GM12872 (cell line): ENCODE measurements around the gene PDE11A.

Source experiments
- TF ChIP-seq, protein P1 (sequence below): IDR thresholded peaks from 3 replicates; pipeline ENCODE4 v1.5.1; 2011; ENCODE audit warnings: low read depth, mild to moderate bottlenecking, low read length, moderate library complexity; ENCODE audit not compliant: insufficient read depth

PDE11A gene

DNA sequence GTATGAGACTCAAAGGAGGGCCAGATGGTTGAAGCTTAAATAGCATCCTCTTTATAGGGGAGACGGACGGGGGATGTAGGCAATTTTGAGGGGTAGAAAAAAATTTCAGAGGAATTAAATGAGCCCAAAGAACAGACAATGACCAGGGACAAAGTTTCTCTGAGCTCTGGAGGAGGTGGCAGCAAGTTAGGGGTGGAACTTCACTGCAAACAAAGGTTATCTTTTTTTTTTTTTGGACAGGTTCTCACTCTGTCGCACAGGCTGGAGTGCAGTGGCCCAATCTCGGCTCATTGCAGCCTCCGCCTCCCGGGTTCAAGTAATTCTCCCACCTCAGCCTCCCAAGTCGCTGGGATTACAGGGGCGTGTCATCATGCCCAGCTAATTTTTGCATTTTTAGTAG is 195.6 kb downstream of the PDE11A start:
- TF ChIP-seq, protein P1, sequence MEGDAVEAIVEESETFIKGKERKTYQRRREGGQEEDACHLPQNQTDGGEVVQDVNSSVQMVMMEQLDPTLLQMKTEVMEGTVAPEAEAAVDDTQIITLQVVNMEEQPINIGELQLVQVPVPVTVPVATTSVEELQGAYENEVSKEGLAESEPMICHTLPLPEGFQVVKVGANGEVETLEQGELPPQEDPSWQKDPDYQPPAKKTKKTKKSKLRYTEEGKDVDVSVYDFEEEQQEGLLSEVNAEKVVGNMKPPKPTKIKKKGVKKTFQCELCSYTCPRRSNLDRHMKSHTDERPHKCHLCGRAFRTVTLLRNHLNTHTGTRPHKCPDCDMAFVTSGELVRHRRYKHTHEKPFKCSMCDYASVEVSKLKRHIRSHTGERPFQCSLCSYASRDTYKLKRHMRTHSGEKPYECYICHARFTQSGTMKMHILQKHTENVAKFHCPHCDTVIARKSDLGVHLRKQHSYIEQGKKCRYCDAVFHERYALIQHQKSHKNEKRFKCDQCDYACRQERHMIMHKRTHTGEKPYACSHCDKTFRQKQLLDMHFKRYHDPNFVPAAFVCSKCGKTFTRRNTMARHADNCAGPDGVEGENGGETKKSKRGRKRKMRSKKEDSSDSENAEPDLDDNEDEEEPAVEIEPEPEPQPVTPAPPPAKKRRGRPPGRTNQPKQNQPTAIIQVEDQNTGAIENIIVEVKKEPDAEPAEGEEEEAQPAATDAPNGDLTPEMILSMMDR, result no peak

DNA sequence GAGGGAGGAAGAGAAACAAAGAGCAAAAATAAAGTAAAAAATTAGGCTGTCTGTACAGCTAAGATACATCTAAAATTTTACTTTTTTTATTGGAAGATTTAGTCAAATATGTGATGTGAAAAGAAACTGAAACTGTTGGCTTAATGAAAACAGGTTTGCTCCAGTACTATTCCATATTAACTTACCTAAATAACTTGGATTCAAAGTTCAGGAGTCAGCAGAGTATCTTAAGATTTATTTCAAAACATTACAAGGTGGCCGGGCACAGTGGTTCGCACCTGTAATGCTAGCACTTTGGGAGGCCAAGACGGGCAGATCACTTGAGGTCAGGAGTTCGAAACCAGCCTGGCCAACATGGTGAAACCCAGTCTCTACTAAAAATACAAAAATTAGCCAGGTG is 197.9 kb downstream of the PDE11A start:
- TF ChIP-seq, protein P1, result no peak

DNA sequence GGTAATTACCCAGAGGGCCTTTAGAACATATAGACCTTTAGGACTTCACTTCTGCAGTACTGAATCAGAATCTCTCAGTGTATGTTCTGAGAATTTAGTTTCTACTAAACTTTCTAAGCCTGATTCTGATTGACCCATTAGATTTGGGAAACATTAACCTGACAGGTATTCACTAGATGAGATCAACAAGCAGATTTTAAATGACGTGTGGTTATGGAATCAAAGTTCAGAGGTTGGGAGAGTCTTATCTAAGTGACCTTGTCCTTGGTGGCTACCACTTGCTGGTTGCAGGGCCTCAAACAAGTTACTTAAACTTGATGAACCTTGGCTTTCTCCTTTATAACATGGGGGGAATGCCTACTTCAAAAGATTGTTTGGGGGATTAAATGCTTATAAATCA is 198.7 kb downstream of the PDE11A start:
- TF ChIP-seq, protein P1, result no peak

DNA sequence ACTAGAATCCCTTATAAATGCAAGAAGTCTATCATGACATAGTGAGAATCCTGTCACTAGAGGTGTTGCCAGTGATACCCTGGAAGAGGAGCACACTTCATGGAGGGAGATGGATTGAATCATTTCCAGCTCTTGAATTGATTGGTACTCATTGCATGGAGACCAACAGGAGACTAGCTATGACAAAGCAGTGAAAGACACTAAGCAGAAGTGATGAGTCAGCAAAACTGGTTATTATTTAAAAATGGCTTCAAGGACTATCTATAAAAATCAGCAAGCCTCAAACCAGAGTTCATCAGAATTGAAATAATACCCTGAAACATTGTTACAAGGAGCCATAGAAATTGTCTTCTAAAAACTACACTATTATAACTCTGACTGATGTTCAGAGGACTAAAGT is 200.3 kb downstream of the PDE11A start:
- TF ChIP-seq, protein P1, result no peak

DNA sequence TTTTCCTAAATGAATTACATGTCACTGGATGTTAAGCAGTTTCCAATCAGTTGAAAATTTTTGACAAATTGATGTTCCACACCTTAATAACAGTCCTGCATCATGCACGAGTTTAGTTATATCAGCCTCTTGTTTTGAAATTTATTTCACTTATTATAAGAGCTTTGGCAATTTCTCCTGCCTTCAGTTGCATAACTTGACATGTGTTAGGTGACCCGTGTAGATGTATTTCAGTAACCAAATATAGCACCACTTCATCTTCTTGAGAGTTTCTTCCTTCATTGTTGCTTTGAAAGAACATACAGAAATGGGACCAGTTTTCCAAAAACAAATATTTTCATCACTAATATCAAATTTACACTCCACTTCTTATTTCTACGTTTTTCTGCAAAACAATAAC is 202.7 kb downstream of the PDE11A start:
- TF ChIP-seq, protein P1, result no peak

DNA sequence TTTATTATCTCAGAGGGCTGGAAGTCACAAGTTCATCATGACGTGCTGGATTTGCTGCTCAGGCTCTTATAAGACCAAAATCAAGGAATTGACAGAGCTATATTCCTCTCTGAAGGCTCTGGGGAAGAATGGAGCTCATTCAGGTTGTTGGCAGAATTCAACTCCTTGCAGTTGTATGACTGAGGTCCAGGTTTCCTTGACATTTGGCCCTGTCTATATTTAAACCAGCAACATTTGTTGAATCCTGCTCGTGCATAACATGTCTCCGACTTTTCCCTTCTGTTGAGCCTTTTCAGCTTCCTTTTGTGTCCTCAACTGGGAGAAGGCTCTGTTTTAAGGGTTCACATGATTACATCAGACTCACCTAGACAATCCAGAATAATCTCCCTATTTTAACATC is 203.4 kb downstream of the PDE11A start:
- TF ChIP-seq, protein P1, result no peak

DNA sequence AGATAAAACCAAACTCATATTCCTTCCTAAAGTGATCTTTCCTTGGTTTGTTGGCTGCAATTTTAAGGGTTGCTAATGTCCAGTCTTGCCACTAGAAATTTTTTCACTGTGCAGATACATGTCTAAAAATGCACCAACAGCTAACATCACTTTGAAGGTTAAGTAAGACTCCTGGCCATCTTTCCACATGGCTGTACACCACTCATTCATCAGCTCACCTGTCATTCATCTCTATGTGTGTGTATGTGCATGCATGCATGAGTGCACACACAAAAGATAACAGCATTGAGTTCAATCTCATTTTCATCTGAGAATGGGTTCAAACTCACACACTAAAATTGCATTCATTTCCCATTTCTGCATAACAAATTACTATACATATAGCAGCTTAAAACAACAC is 203.8 kb downstream of the PDE11A start:
- TF ChIP-seq, protein P1, result no peak

DNA sequence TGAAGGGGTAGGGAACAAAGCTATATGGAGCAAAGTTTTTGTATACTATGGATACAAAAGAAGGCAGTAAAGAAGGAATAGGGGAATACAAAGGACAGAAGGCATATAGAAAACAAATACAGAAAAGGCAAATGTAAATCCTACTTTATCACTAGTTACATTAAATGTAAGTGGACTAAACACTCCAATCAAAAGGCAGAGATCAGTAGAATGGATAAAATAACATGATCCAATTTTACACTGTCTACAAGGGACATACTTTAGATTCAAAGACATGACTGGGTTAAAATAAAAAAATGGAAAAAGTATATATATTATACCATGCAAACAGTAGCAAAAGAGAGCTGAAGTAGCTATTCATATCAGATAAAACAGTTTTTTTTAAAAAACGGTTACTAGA is 215.0 kb downstream of the PDE11A start:
- TF ChIP-seq, protein P1, result no peak
